Measurements from ENCODE around the gene GNL3.
"Not testable (repeated sequence)": the region's sequence is repeated elsewhere in the genome, so short reads cannot be mapped to it uniquely, and the experiment has no call there.

GRCh38 chr3:52676201-52676600 is 9.6 kb upstream of the GNL3 start:
- TF ChIP-seq CTCF (conservative IDR thresholded peaks at IDR 0.05 in 1 of 2, IDR thresholded peaks at IDR 0.05 in 1 of 2; ENCODE audit: low read depth in 1 of 2, low read length in 2 of 2); EZH2 (IDR thresholded peaks at IDR 0.05; ENCODE audit: low read length, missing control alignments): not testable (repeated sequence)
